Omental fat pad (tissue), 4 donors: Measurements from ENCODE around the gene TOR1B. TPM values are rescaled to one million over a fixed set of nuclear protein-coding genes. Genes with fewer than 3 reads are reported as not detected.

Experiments
- ATAC-seq: fragments of 150-250 bp; one replicate; pipeline ENCODE4 v1.9.1; 2016; ENCODE audit warnings: mild to moderate bottlenecking, moderate library complexity; ENCODE audit not compliant: low FRiP score
- DNase-seq: peaks from one replicate; pipeline ENCODE4 v3.0.0-alpha.2; 2019; ENCODE audit warnings: low spot score
- total RNA-seq, 4 donors: library from RNA; depleted of rRNA; stranded (reverse); fragments of >200 nt; gene quantifications; one replicate each; pipeline ENCODE4 v1.1.0, GENCODE V29; 2016
- TF ChIP-seq, protein P1 (sequence below), 3 donors: fragments of 450-650 bp; IDR thresholded peaks; one replicate each; pipeline ENCODE4 v1.5.1; 2016 to 2017; ENCODE audit warnings: antibody characterized with exemption in 3 of 3, mild to moderate bottlenecking in 3 of 3, moderate library complexity in 2 of 3

The TOR1B gene
- total RNA-seq, 4 donors from 2014 or later = 19.0 to 37.2 (median 28.7) TPM

DNA sequence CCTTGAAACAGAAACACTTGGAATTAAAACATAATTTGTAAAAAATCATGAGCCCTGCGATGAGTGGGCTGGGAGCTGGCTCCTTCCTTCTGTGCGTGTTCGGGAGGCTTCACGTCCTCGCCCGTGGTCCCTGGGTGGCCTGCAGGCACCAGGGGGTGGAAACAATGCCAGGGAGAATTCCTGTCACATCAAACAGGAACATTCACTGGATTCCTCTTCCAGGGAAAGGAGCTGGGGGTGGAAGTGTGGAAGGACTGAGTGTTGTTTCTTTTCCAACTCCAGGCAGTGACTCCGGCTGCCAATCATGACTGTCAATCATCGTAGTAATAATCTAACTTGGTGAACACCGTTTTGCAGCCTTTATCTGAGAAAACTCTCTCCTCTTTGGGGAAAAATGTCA is 10.7 kb downstream of the TOR1B start:
- DNase-seq (no peak), ATAC-seq (no peak)
- TF ChIP-seq, protein P1, sequence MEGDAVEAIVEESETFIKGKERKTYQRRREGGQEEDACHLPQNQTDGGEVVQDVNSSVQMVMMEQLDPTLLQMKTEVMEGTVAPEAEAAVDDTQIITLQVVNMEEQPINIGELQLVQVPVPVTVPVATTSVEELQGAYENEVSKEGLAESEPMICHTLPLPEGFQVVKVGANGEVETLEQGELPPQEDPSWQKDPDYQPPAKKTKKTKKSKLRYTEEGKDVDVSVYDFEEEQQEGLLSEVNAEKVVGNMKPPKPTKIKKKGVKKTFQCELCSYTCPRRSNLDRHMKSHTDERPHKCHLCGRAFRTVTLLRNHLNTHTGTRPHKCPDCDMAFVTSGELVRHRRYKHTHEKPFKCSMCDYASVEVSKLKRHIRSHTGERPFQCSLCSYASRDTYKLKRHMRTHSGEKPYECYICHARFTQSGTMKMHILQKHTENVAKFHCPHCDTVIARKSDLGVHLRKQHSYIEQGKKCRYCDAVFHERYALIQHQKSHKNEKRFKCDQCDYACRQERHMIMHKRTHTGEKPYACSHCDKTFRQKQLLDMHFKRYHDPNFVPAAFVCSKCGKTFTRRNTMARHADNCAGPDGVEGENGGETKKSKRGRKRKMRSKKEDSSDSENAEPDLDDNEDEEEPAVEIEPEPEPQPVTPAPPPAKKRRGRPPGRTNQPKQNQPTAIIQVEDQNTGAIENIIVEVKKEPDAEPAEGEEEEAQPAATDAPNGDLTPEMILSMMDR (IDR thresholded peaks at IDR 0.05) = no peak

DNA sequence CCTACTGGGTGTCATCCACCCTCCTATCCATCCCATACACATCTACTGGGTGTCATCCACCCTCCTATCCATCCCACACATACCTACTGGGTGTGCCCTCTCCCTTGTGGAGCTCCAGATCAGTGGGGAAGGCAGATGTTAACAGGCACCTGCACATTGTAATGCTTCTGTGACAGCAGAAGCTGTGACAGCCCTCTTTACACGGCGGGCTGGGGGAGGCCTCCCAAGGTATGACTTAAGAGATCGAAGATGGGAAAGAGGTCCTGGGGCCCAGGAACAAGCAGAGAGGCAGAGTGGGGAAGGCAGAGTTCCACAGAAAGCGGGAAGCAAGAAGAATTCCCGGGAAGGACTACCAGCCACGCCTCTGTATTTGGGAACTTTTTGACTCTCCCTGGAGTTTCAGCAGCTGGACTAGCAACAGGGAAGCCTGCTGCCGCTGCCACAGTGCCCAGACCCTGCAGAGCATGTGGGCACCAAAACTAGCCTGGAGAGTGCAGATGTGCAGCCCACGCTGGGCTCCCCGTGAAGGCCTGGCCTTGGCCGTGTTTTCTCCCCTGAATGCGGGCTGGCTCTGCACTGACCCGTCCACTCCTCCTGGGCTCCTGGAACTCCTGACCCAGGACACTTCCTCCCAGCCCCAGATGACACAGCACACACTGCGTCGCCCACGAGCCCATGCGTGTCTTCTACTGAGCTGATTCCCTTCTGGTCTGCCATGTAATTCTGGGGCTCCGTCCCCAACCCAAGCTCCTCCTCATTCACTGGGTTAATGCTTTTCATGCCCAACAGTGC is 11.6 kb downstream of the TOR1B start:
- no peak for ATAC-seq
- no peak for DNase-seq
- TF ChIP-seq, protein P1 (IDR thresholded peaks at IDR 0.05) = no peak

DNA sequence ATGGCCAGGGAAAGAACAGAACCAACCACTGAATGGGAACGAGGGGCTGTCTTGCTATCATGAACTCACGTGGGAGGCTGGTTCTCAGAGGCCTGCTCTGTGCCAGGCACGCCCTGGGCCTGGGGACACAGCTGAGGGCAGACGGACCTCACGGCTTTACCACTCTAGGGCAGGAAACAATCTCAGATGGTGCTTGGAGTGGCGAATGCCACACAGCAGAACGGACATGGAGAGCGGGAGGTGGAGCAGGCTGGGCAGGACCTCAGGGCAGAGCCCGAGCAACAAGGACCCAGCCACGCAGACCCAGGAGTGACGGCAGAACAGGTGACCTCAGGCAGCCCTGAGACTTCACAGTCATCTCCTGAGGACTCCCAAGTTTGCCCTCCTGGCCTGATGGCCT is 12.3 kb downstream of the TOR1B start:
- TF ChIP-seq, protein P1 (IDR thresholded peaks at IDR 0.05) = no peak
- ATAC-seq (no peak), DNase-seq (no peak)

DNA sequence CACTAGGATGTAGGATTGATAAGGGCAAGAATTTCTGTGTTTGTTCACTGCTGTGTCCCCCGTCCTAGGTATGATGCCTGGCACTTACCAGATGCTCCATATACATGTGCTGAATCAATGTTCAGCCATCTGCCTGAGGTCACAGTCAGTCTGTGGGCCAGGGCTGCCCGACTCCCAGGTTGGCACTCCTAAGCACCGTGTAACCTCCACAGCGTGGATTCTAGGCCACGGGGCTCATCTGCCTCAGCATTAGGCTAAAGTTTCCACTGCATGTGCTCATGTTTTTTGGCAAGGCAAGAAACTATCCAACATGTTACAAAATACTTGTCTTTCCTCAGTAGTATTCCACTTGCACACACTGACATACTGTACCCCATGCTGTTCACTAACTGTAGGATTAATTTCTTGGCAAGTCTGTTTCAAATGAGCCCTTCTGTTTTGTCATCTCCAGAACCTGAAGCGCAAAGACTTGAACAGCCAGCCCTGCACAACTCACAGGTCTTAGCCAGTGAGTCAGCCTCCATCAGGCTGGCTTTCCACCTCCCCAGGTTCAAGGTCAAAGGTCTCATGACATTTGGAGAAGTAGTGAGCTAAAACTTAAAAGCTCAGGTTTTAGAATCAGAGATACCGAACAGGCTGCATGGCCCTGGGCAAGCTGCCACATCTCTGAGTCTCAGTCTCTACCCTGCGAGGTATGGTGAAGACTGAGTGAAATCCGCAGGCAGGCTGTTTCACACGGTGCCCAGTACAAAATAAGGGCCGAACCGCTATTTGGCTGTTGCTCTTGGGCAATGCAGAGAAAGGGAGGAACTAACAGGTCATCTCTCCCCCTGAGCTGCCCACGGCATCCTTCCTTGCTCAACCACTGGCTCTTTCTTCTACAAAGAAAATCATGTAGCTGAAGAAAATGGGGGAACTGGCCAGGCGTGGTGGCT is 13.8 kb downstream of the TOR1B start:
- ATAC-seq (no peak), DNase-seq (no peak)
- TF ChIP-seq, protein P1 (IDR thresholded peaks at IDR 0.05) = no peak

DNA sequence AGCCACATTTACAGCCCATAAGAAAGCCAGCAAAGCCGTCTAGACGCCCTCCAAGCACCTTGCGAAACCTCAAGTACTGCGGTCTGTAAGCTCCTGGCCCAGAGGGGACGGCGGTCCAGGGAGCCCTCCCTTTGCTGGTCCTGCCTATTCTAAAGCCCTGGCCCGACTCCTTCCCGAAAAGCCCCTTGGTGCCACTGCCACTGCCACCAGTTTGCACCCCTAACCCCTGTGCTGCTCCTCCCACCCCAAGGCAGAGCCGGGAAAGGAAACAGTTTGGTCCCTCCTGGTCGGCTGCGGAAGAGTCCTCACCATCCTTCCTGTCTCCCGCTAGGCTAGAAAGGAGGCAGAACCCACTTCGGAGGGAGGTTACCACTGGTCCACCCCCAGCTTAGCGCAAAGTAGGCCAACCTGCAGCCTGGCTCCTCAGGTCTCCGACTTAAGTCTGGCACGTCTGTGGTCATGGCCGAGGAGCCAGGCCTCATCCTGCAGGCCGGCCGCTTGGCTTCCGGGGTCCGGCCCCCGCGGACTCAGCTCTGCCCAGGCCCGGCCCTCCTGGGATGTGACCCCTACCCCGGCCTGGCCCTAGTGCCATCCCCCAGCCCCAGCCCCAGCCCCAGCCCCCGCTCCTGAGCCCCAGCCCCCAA is 20.0 kb downstream of the TOR1B start:
- DNase-seq = no peak
- ATAC-seq = peak; percentile 31
- TF ChIP-seq, protein P1 (IDR thresholded peaks at IDR 0.05) = no peak

DNA sequence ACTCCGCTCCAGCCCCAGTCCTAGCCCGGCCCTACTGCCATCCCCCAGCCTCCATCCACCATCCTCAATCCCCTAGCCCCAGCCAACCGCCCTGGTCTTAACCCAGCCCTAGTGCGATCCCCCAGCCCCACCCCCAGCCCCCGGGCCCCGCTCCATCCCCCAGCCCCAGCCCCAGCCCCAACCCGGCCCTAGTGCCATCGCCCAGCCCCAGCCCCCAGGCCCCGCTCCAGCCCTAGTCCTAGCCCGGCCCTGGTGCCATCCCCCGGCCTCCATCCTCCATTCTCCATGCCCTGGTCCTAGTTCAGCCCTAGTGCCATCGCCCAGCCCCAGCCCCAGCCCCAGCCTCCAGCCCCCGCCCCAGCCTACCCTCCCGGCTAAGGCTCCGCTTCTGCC is 20.6 kb downstream of the TOR1B start:
- DNase-seq = no peak
- peak; percentile 51 for ATAC-seq
- TF ChIP-seq, protein P1 (IDR thresholded peaks at IDR 0.05) = no peak
